H1 (cell line): ENCODE results near the gene RANBP17. TPM values are rescaled to one million over a fixed set of nuclear protein-coding genes. Genes with fewer than 3 reads are reported as not detected.

Experiments
- CTCF ChIA-PET: fragments of 300-600 bp; sonication (Branson Sonifier 250); formaldehyde crosslinking; loops from one replicate; lab custom pipeline; 2021; ENCODE audit not compliant: partially characterized antibody; lab: Charles Lee
- POLR2A ChIA-PET: fragments of 300-600 bp; sonication (Branson Sonifier 250); formaldehyde crosslinking; loops from one replicate; lab custom pipeline; 2021; ENCODE audit warnings: inconsistent platforms; ENCODE audit not compliant: partially characterized antibody; lab: Charles Lee
- DNase-seq, 2 experiments: peaks; one replicate each; pipeline versions ENCODE4 v3.0.0 to v3.0.0-alpha.2; 2010 to 2022; ENCODE audit warnings: low spot score in 2 of 2, low read depth in 1 of 2, mixed read lengths in 1 of 2
- FAIRE-seq: peaks from 2 replicates; lab custom pipeline; 2011; peaks lifted over from hg19 to GRCh38; lab: Jason Lieb, UNC
- H2AFZ ChIP-seq: 2 replicates; pipeline ENCODE4 v1.8.1; 2012; ENCODE audit warnings: low read length, inconsistent platforms
- H2AK5ac ChIP-seq: 2 replicates; pipeline ENCODE4 v1.6.1; 2013; ENCODE audit warnings: low read depth, low read length
- H2BK120ac ChIP-seq: replicated peaks from 2 replicates; pipeline ENCODE3; 2013; ENCODE audit warnings: low read depth, low read length, inconsistent platforms
- H2BK12ac ChIP-seq: 2 replicates; pipeline ENCODE4 v1.6.1; 2013; ENCODE audit warnings: low read depth, low read length
- H2BK15ac ChIP-seq: 2 replicates; pipeline ENCODE4 v1.6.1; 2013; ENCODE audit warnings: low read length
- H2BK20ac ChIP-seq: 2 replicates; pipeline ENCODE4 v1.6.1; 2013; ENCODE audit warnings: low read length
- H2BK5ac ChIP-seq: 2 replicates; pipeline ENCODE4 v1.6.1; 2013; ENCODE audit warnings: low read depth, low read length
- H3K14ac ChIP-seq: 2 replicates; pipeline ENCODE4 v1.6.1; 2013; ENCODE audit warnings: inconsistent platforms; ENCODE audit not compliant: insufficient read length
- H3K18ac ChIP-seq: 2 replicates; pipeline ENCODE4 v1.6.1; 2013; ENCODE audit warnings: low read length; ENCODE audit errors: extremely low read depth
- H3K23ac ChIP-seq: 2 replicates; pipeline ENCODE4 v1.6.1; 2013; ENCODE audit warnings: inconsistent platforms; ENCODE audit not compliant: insufficient read length
- H3K23me2 ChIP-seq: 2 replicates; pipeline ENCODE4 v1.6.1; 2013; ENCODE audit warnings: low read depth, low read length
- H3K27ac ChIP-seq: 2 replicates; pipeline ENCODE4 v1.6.1; 2011; ENCODE audit warnings: low read depth, low read length, inconsistent platforms
- H3K27me3 ChIP-seq, 4 experiments: replicated peaks in 1 of 4; 1 replicate in 1 of 4; 2 replicates in 3 of 4; pipeline versions ENCODE4 v1.6.1 to v1.8.1; 2011 to 2013; ENCODE audit warnings: low read length in 3 of 4, mild to moderate bottlenecking in 3 of 4, inconsistent platforms in 2 of 4, mixed read lengths in 2 of 4, moderate library complexity in 1 of 4; ENCODE audit not compliant: control insufficient read depth in 3 of 4, insufficient read depth in 3 of 4; ENCODE audit errors: extremely low read depth in 1 of 4
- H3K36me3 ChIP-seq, 4 experiments: 2 replicates each; pipeline versions ENCODE4 v1.6.1 to v1.8.1; 2011 to 2013; ENCODE audit warnings: mild to moderate bottlenecking in 4 of 4, low read length in 3 of 4, moderate library complexity in 2 of 4, control low read depth in 1 of 4, inconsistent platforms in 1 of 4; ENCODE audit not compliant: insufficient read depth in 4 of 4, control insufficient read depth in 2 of 4
- H3K4ac ChIP-seq: replicated peaks from 2 replicates; pipeline ENCODE3; 2013; ENCODE audit warnings: low read length, low read depth, mixed read lengths, inconsistent platforms; ENCODE audit not compliant: insufficient read length
- H3K4me1 ChIP-seq, 4 experiments: replicated peaks in 1 of 4; 1 replicate in 1 of 4; 2 replicates in 3 of 4; pipeline versions ENCODE4 v1.6.1 to v1.8.1; 2011 to 2013; ENCODE audit warnings: low read length in 3 of 4, inconsistent platforms in 2 of 4, mixed read lengths in 1 of 4; ENCODE audit not compliant: insufficient read depth in 4 of 4, control insufficient read depth in 3 of 4
- H3K4me2 ChIP-seq, 2 experiments: 2 replicates each; pipeline versions ENCODE4 v1.6.1 to v1.8.1; 2011 to 2013; ENCODE audit warnings: low read depth in 2 of 2, low read length in 2 of 2, control low read depth in 1 of 2, inconsistent platforms in 1 of 2, mild to moderate bottlenecking in 1 of 2; ENCODE audit not compliant: insufficient read depth in 1 of 2
- H3K4me3 ChIP-seq, 4 experiments: fragments of 200-600, 300-600 bp in 1 of 4; sonication (generic), shearing (Covaris generic), sonication (Bioruptor Twin) in 1 of 4; 2 replicates each; pipeline versions ENCODE4 v1.5.1 to v1.8.1; 2011 to 2016; ENCODE audit warnings: low read length in 4 of 4, low read depth in 3 of 4, control low read depth in 2 of 4, inconsistent platforms in 2 of 4, mild to moderate bottlenecking in 2 of 4, mixed read lengths in 1 of 4, moderate library complexity in 1 of 4; ENCODE audit not compliant: insufficient read depth in 2 of 4; ENCODE audit errors: extremely low read depth in 1 of 4
- H3K56ac ChIP-seq: replicated peaks from 2 replicates; pipeline ENCODE3; 2013; ENCODE audit warnings: low read depth, mild to moderate bottlenecking, mixed read lengths, low read length, inconsistent platforms; ENCODE audit not compliant: insufficient read length
- H3K79me1 ChIP-seq: 2 replicates; pipeline ENCODE4 v1.6.1; 2013; ENCODE audit warnings: low read depth, low read length, control low read depth
- H3K79me2 ChIP-seq, 2 experiments: 2 replicates each; pipeline versions ENCODE4 v1.6.1 to v1.8.1; 2012 to 2013; ENCODE audit warnings: low read length in 2 of 2, mild to moderate bottlenecking in 2 of 2, inconsistent platforms in 1 of 2; ENCODE audit not compliant: insufficient read depth in 2 of 2, control insufficient read depth in 1 of 2
- H3K9ac ChIP-seq, 4 experiments: replicated peaks in 1 of 4; 1 replicate in 1 of 4; 2 replicates in 3 of 4; pipeline versions ENCODE4 v1.6.1 to v1.8.1; 2011 to 2013; ENCODE audit warnings: low read depth in 3 of 4, low read length in 3 of 4, control low read depth in 2 of 4, mild to moderate bottlenecking in 2 of 4, moderate library complexity in 2 of 4, inconsistent platforms in 1 of 4; ENCODE audit errors: extremely low read depth in 1 of 4
- H3K9me3 ChIP-seq, 2 experiments: 2 replicates each; pipeline versions ENCODE4 v1.6.1 to v1.8.1; 2012 to 2013; ENCODE audit warnings: mild to moderate bottlenecking in 2 of 2, moderate library complexity in 2 of 2, control low read depth in 1 of 2, inconsistent platforms in 1 of 2, low read depth in 1 of 2, low read length in 1 of 2, mixed read lengths in 1 of 2; ENCODE audit not compliant: insufficient read depth in 2 of 2
- H4K20me1 ChIP-seq, 2 experiments: replicated peaks in 1 of 2; 2 replicates each; pipeline versions ENCODE3 to v1.8.1; 2011 to 2013; ENCODE audit warnings: inconsistent platforms in 2 of 2, low read length in 2 of 2, mild to moderate bottlenecking in 1 of 2; ENCODE audit not compliant: insufficient read depth in 2 of 2, control insufficient read depth in 1 of 2
- H4K5ac ChIP-seq: 2 replicates; pipeline ENCODE4 v1.6.1; 2013; ENCODE audit warnings: low read length, low read depth, mixed read lengths, inconsistent platforms; ENCODE audit not compliant: insufficient read length
- H4K8ac ChIP-seq: 2 replicates; pipeline ENCODE4 v1.8.0; 2013; ENCODE audit warnings: mild to moderate bottlenecking, moderate library complexity, low read length, inconsistent platforms; ENCODE audit not compliant: insufficient read depth; ENCODE audit errors: extremely low read depth
- H4K91ac ChIP-seq: replicated peaks from 2 replicates; pipeline ENCODE3; 2013; ENCODE audit warnings: low read length, mixed read lengths, inconsistent platforms; ENCODE audit not compliant: insufficient read length
- BACH1 ChIP-seq: IDR thresholded peaks from 2 replicates; pipeline ENCODE4 v1.6.1; 2012; ENCODE audit warnings: low read length, improper control_type of control experiment
- BCL11A ChIP-seq, 2 experiments: IDR thresholded peaks; one replicate each; pipeline ENCODE4 v1.6.1; 2011; ENCODE audit warnings: low read depth in 2 of 2, low read length in 2 of 2, mild to moderate bottlenecking in 2 of 2
- CBX8 ChIP-seq: fragments of 300-800, 300-1000 bp; sonication (generic); IDR thresholded peaks from 2 replicates; pipeline ENCODE4 v1.7.1; 2016; ENCODE audit warnings: low read depth, low read length, borderline replicate concordance
- EP300 ChIP-seq, 2 experiments: IDR thresholded peaks; 1 replicate in 1 of 2; 2 replicates in 1 of 2; pipeline ENCODE4 v1.6.1; 2011 to 2012; ENCODE audit warnings: low read depth in 2 of 2, low read length in 2 of 2, mild to moderate bottlenecking in 2 of 2, borderline replicate concordance in 1 of 2, inconsistent platforms in 1 of 2, moderate library complexity in 1 of 2
- GTF2F1 ChIP-seq: IDR thresholded peaks from 2 replicates; pipeline ENCODE4 v1.6.1; 2012; ENCODE audit warnings: low read depth, low read length, improper control_type of control experiment, borderline replicate concordance
- PHF8 ChIP-seq: fragments of 200-600 bp; sonication (generic); conservative IDR thresholded peaks from 2 replicates; pipeline ENCODE4 v1.7.1; 2012; ENCODE audit warnings: low read depth, mild to moderate bottlenecking, inconsistent platforms, low read length, moderate library complexity
- SIX5 ChIP-seq: IDR thresholded peaks from 2 replicates; pipeline ENCODE4 v1.6.1; 2011; ENCODE audit warnings: mild to moderate bottlenecking, low read depth, low read length
- SP2 ChIP-seq: IDR thresholded peaks from 2 replicates; pipeline ENCODE4 v1.6.1; 2012; ENCODE audit warnings: mild to moderate bottlenecking, low read length, inconsistent platforms
- SUZ12 ChIP-seq: fragments of 200-600 bp; sonication (generic); IDR thresholded peaks from 2 replicates; pipeline ENCODE4 v1.6.1; 2012; ENCODE audit warnings: mild to moderate bottlenecking, inconsistent platforms, low read length, moderate library complexity, mixed read lengths
- TAF1 ChIP-seq: IDR thresholded peaks from 2 replicates; pipeline ENCODE4 v1.6.1; 2011; ENCODE audit warnings: mild to moderate bottlenecking, low read depth, low read length
- WGBS, 2 experiments: shearing (Covaris generic) in 1 of 2; methylation state at CpG; one replicate each; pipeline versions ENCODE4 v1.1.6 to v1.1.7; 2013 to 2015; ENCODE audit warnings: low lambda C conversion rate in 2 of 2, mixed read lengths in 2 of 2, inconsistent platforms in 1 of 2, low coverage in 1 of 2, missing lambda C conversion rate in 1 of 2; ENCODE audit not compliant: insufficient replicate concordance in 2 of 2, insufficient coverage in 1 of 2, insufficient read length in 1 of 2; ENCODE audit errors: extremely low coverage in 1 of 2, missing lambda C conversion rate in 1 of 2; 5-methylcytosine and 5-hydroxymethylcytosine counted together
- polyA plus RNA-seq, 7 experiments: library from polyadenylated mRNA; depleted of rRNA in 3 of 7; stranded (reverse) in 5 of 7; unstranded in 2 of 7; fragments of >200 nt in 5 of 7; fragments of 200-250 nt in 2 of 7; gene quantifications; 1 replicate in 5 of 7; 2 replicates in 1 of 7; 4 replicates in 1 of 7; pipeline versions ENCODE4 v1.2.1 to v1.2.3, GENCODE V29; 2011 to 2013; ENCODE audit warnings: missing spikeins in 2 of 7, mixed read lengths in 2 of 7
- total RNA-seq: library from RNA; stranded (reverse); fragmentation: NEBNext Ultra II Directional; extraction: Animal tissue kit (Norgen Biotek cat#: 25700); gene quantifications from 2 replicates; pipeline ENCODE4 v1.2.1, GENCODE V29; 2021

The RANBP17 gene
- total and polyA plus RNA-seq, 2 of the 8 experiments (the other 6 are each of a cell fraction or from before 2014, with no cell fraction given) = 8.6 to 21.3 TPM

DNA sequence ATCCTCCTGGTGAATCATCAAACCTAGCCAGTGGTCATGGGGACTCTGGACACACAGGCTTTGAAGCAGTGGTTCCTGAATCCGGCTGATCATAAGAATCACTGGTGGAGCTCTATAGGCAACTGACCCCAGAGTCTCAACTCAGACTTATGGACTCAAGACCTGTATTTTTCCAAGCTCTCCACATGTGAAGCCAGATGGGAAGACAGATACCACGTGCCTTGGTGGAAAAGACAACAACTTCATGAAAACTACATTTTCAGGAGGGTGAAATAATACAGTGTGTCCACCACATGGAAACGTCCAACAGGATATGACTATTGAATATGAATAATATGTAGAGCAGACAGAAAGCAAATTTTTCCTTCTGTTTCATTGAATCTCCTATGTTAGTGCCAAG, 44.6 kb upstream of the RANBP17 start:
- 90% methylated on average over 3 of the region's 3 CpGs; no CpG with 5 or more reads in 1 of the 2 experiments for WGBS, 2 experiments
- Histone ChIP-seq H4K91ac (no peak overlapping the region), H3K23me2 (no peaks in the 10 kb centered on the region), H2BK12ac (no peak overlapping the region), H3K27ac (no peak overlapping the region), H2AFZ (no peak overlapping the region), H3K79me2 (no peaks in the 10 kb centered on the region), H3K36me3 (no peaks in the 10 kb centered on the region), H2BK20ac (no peak overlapping the region), H3K9ac (no peak overlapping the region), H3K4me3 (no peak overlapping the region), H4K5ac (no peak overlapping the region), H3K9me3 (no peaks in the 10 kb centered on the region), H3K14ac (no peak overlapping the region), H3K23ac (no peak overlapping the region), H3K4me2 (no peak overlapping the region), H3K18ac (no peak overlapping the region), H2BK120ac (no peak overlapping the region), H3K4ac (no peak overlapping the region), H2AK5ac (no peak overlapping the region), H3K27me3 (no peaks in the 10 kb centered on the region), H2BK15ac (no peak overlapping the region), H3K79me1 (no peaks in the 10 kb centered on the region), H4K8ac (no peak overlapping the region), H3K56ac (no peak overlapping the region), H2BK5ac (no peak overlapping the region), H4K20me1 (no peaks in the 10 kb centered on the region), H3K4me1 (no peaks in the 10 kb centered on the region)
- ChIA-PET CTCF (interaction anchor here (1.4 kb wide), 1 partner anchor 12 kb away, joined by 6 read pairs; no protein-coding TSS in a partner anchor), POLR2A (no interaction called here)
- no peak for DNase-seq
- no peak for TF ChIP-seq GTF2F1
- no peak for TF ChIP-seq SUZ12
- no peak for TF ChIP-seq TAF1
- no peak for TF ChIP-seq EP300 (IDR thresholded peaks at IDR 0.05; ENCODE audit: borderline replicate concordance in 1 of 2, low read depth in 2 of 2, low read length in 2 of 2)
- no peak for TF ChIP-seq BACH1
- no peak for TF ChIP-seq PHF8
- TF ChIP-seq CBX8 = no peak
- no peak for TF ChIP-seq SP2
- no peak for TF ChIP-seq SIX5
- TF ChIP-seq BCL11A (IDR thresholded peaks at IDR 0.05; ENCODE audit: low read depth in 2 of 2, low read length in 2 of 2) = no peak
- no peak for FAIRE-seq
